K562 (cell line): ENCODE results near the gene UBE2H. TPM values are rescaled to one million over a fixed set of nuclear protein-coding genes. Genes with fewer than 3 reads are reported as not detected.

ENCODE experiments used
- MEIS2 ChIP-seq: fragments of 450-650 bp; IDR thresholded peaks from 2 replicates; pipeline ENCODE4 v1.6.1; 2014; ENCODE audit warnings: mild to moderate bottlenecking; ENCODE audit not compliant: partially characterized antibody
- POU5F1 ChIP-seq: fragments of 150-350 bp; IDR thresholded peaks from 2 replicates; pipeline ENCODE4 v1.6.1; 2014; ENCODE audit warnings: borderline replicate concordance, low read length, low read depth, mild to moderate bottlenecking; ENCODE audit not compliant: partially characterized antibody
- ZNF134 ChIP-seq: fragments of 250-450 bp; sonication (Bioruptor Pico); conservative IDR thresholded peaks from 2 replicates; pipeline ENCODE4 v1.4.0; 2020
- ZNF507 ChIP-seq: conservative IDR thresholded peaks from 2 replicates; pipeline ENCODE4 v1.6.1; 2017; ENCODE audit warnings: missing genetic modification characterization, missing compliant biosample characterization
- ZZZ3 ChIP-seq: fragments of 450-650 bp; IDR thresholded peaks from 2 replicates; pipeline ENCODE4 v1.6.1; 2016; ENCODE audit warnings: antibody characterized with exemption, mild to moderate bottlenecking, moderate library complexity
- polyA plus RNA-seq, 8 experiments: library from polyadenylated mRNA; depleted of rRNA in 4 of 8; stranded (reverse) in 5 of 8; unstranded in 3 of 8; fragments of >200 nt; fragmentation: Nextera tagmentation in 2 of 8; fragmentation: Illumina TruSeq in 1 of 8; extraction: Ambion mirVana in 2 of 8; extraction: Trizol in 1 of 8; gene quantifications; 2 replicates each; pipeline versions ENCODE4 v1.2.1 to v1.2.3, GENCODE V29; 2011 to 2014; ENCODE audit warnings: inconsistent platforms in 1 of 8, missing spikeins in 1 of 8
- total RNA-seq, 7 experiments: library from RNA; depleted of rRNA in 6 of 7; stranded (reverse); fragments of >200 nt in 6 of 7; fragmentation: Illumina TruSeq in 2 of 7; extraction: Trizol in 2 of 7; gene quantifications; 2 replicates each; pipeline versions ENCODE4 v1.2.1 to v1.2.3, GENCODE V29; 2011 to 2021; ENCODE audit warnings: low replicate concordance in 1 of 7
- TF ChIP-seq, protein P1 (sequence below): fragments of 200-400 bp; formaldehyde crosslinking; IDR thresholded peaks from 2 replicates; pipeline ENCODE4 v1.6.1; 2017; ENCODE audit warnings: mild to moderate bottlenecking, low read depth, low read length, moderate library complexity
- TF ChIP-seq, protein P2 (sequence below): fragments of 450-650 bp; IDR thresholded peaks from one replicate; pipeline ENCODE4 v1.6.1; 2018; ENCODE audit warnings: mild to moderate bottlenecking, moderate library complexity; ENCODE audit not compliant: partially characterized antibody
- TF ChIP-seq, protein P3 (sequence below): fragments of 450-650 bp; IDR thresholded peaks from 2 replicates; pipeline ENCODE4 v1.6.1; 2016; ENCODE audit warnings: mild to moderate bottlenecking

The UBE2H gene
- total and polyA plus RNA-seq, 9 of the 15 experiments (the other 6 are each of a cell fraction or from before 2014, with no cell fraction given) = 6.3 to 33.0 (median 13.3) TPM

DNA sequence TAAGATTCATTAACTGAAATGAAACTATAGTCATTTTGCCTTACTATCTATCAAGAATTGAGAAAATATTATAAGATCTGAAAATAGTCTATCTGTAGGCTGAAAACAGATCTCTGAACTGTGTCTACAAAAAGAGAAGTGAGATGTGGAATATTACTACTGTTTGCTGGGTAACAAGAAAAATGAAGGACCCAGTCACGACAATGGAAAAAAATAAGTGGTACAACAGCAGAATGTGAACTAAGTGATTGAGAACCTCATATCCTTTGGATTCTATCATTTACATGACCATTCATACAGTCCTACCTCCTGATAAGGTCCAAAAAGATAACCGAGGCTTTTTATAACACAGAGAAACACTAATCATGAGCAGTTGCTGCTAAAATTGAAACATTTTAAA lies 94.3 kb downstream of the UBE2H start (continued):
- TF ChIP-seq ZZZ3 (no peak), POU5F1 (no peak), ZNF134 (CRISPR knock-in tag) (no peak), MEIS2 (no peak), ZNF507 (tag) (peak; percentile 31)
- TF ChIP-seq, protein P1, sequence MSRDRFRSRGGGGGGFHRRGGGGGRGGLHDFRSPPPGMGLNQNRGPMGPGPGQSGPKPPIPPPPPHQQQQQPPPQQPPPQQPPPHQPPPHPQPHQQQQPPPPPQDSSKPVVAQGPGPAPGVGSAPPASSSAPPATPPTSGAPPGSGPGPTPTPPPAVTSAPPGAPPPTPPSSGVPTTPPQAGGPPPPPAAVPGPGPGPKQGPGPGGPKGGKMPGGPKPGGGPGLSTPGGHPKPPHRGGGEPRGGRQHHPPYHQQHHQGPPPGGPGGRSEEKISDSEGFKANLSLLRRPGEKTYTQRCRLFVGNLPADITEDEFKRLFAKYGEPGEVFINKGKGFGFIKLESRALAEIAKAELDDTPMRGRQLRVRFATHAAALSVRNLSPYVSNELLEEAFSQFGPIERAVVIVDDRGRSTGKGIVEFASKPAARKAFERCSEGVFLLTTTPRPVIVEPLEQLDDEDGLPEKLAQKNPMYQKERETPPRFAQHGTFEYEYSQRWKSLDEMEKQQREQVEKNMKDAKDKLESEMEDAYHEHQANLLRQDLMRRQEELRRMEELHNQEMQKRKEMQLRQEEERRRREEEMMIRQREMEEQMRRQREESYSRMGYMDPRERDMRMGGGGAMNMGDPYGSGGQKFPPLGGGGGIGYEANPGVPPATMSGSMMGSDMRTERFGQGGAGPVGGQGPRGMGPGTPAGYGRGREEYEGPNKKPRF = no peak
- TF ChIP-seq, protein P2, sequence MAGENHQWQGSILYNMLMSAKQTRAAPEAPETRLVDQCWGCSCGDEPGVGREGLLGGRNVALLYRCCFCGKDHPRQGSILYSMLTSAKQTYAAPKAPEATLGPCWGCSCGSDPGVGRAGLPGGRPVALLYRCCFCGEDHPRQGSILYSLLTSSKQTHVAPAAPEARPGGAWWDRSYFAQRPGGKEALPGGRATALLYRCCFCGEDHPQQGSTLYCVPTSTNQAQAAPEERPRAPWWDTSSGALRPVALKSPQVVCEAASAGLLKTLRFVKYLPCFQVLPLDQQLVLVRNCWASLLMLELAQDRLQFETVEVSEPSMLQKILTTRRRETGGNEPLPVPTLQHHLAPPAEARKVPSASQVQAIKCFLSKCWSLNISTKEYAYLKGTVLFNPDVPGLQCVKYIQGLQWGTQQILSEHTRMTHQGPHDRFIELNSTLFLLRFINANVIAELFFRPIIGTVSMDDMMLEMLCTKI = no peak
- TF ChIP-seq, protein P3, sequence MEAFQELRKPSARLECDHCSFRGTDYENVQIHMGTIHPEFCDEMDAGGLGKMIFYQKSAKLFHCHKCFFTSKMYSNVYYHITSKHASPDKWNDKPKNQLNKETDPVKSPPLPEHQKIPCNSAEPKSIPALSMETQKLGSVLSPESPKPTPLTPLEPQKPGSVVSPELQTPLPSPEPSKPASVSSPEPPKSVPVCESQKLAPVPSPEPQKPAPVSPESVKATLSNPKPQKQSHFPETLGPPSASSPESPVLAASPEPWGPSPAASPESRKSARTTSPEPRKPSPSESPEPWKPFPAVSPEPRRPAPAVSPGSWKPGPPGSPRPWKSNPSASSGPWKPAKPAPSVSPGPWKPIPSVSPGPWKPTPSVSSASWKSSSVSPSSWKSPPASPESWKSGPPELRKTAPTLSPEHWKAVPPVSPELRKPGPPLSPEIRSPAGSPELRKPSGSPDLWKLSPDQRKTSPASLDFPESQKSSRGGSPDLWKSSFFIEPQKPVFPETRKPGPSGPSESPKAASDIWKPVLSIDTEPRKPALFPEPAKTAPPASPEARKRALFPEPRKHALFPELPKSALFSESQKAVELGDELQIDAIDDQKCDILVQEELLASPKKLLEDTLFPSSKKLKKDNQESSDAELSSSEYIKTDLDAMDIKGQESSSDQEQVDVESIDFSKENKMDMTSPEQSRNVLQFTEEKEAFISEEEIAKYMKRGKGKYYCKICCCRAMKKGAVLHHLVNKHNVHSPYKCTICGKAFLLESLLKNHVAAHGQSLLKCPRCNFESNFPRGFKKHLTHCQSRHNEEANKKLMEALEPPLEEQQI = no peak
